ENCODE data around the gene PRSS21. TPM values are rescaled to one million over a fixed set of nuclear protein-coding genes. Genes with fewer than 3 reads are reported as not detected.

Gene PRSS21
- total RNA-seq, 1 donor from 2014 or later, result 0.29 TPM

GRCh38 chr16:2784358-2785100 lies 32.5 kb upstream of the PRSS21 start:
- H3K36me3 ChIP-seq (ENCODE audit: control insufficient read depth, insufficient read depth, low read length), result no peaks in the 10 kb centered on the region
- peaks cover 29% of the 10 kb centered on the region for H3K27me3 ChIP-seq (ENCODE audit: control insufficient read depth, insufficient read depth, low read length)
- no peak for TF ChIP-seq CTCF (IDR thresholded peaks at IDR 0.05; ENCODE audit: insufficient read depth, low read length, poor library complexity, severe bottlenecking)
- DNase-seq (ENCODE audit: low read depth), result no peak
- no peak overlapping the region for H3K4me3 ChIP-seq (ENCODE audit: low read depth, low read length)

- Histone ChIP-seq H3K4me3 (ENCODE audit: low read depth, low read length) (peak overlapping the region; percentile 13), H3K36me3 (ENCODE audit: control insufficient read depth, insufficient read depth, low read length) (no peaks in the 10 kb centered on the region), H3K27me3 (ENCODE audit: control insufficient read depth, insufficient read depth, low read length) (peaks cover 31% of the 10 kb centered on the region)
- no peak for TF ChIP-seq CTCF (IDR thresholded peaks at IDR 0.05; ENCODE audit: insufficient read depth, low read length, poor library complexity, severe bottlenecking)
- DNase-seq (ENCODE audit: low read depth), result no peak
These were observed 31.7 kb upstream of the PRSS21 start for GRCh38 chr16:2785101-2785991.

GRCh38 chr16:2786061-2786825 lies 30.8 kb upstream of the PRSS21 start:
- H3K27me3 ChIP-seq (ENCODE audit: control insufficient read depth, insufficient read depth, low read length), result peaks cover 37% of the 10 kb centered on the region
- no peak overlapping the region for H3K4me3 ChIP-seq (ENCODE audit: low read depth, low read length)
- TF ChIP-seq CTCF (IDR thresholded peaks at IDR 0.05; ENCODE audit: insufficient read depth, low read length, poor library complexity, severe bottlenecking), result no peak
- DNase-seq (ENCODE audit: low read depth), result no peak
- no peaks in the 10 kb centered on the region for H3K36me3 ChIP-seq (ENCODE audit: control insufficient read depth, insufficient read depth, low read length)

- Histone ChIP-seq H3K4me3 (ENCODE audit: low read depth, low read length) (no peak overlapping the region), H3K36me3 (ENCODE audit: control insufficient read depth, insufficient read depth, low read length) (no peaks in the 10 kb centered on the region), H3K27me3 (ENCODE audit: control insufficient read depth, insufficient read depth, low read length) (peaks cover 38% of the 10 kb centered on the region)
- no peak for TF ChIP-seq CTCF (IDR thresholded peaks at IDR 0.05; ENCODE audit: insufficient read depth, low read length, poor library complexity, severe bottlenecking)
- no peak for DNase-seq (ENCODE audit: low read depth)
These were observed 30.2 kb upstream of the PRSS21 start for GRCh38 chr16:2786826-2787151.

GRCh38 chr16:2787406-2787805 lies 29.6 kb upstream of the PRSS21 start, which contains the start of gene PRSS33:
TSS of gene PRSS33 (minus strand) at chr16:2787560. CDS start at chr16:2786547, 1,013 bp downstream.
- Histone ChIP-seq H3K27me3 (ENCODE audit: control insufficient read depth, insufficient read depth, low read length) (peaks cover 38% of the 10 kb centered on the region), H3K4me3 (ENCODE audit: low read depth, low read length) (no peak within 1 kb of the TSS), H3K36me3 (ENCODE audit: control insufficient read depth, insufficient read depth, low read length) (no peaks in the 10 kb centered on the region)
- DNase-seq (ENCODE audit: low read depth), result no peak
- TF ChIP-seq CTCF (IDR thresholded peaks at IDR 0.05; ENCODE audit: insufficient read depth, low read length, poor library complexity, severe bottlenecking), result no peak
